ENCODE data around the gene RAI1.

RAI1 gene

DNA sequence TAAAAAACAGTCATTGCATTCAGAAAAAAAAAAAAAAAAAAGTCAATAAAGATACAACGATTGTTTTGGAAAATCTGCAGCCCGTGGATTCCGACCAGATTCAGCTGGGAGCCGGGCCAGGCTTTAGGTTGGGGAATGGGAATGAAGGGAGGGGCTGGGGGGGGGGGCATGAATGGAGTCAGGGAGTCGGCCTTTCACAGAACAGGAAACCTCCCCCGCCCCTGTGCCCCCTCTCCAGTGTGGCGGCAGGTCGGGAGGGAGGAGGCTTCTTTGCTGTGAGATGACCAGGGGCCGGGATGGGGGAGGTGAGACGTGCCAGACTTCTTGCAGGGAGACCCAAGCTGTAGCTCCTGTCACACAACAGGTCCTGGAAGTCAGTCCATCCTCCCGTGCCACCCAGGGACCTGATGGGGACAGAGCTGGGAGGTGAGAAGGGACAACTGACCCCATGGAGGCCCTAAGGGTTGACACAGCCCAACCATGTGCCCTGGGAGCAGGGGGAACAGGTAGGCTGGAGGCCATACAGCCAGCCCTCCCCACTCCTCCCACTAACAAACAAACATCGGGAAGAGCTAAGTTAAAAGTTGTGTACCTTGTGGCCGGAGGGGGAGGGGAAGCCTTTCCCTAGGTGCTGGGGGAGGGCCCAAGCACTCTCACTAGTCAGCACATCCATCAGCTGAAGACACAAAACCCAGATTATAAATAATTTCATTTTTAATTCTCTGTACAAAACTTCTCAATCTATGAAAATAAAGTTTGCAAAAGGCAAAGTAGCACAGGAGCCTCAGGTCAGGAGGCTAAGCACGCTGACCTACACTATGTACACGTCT, 130.3 kb downstream of the RAI1 start:
- H3K27me3 ChIP-seq (ENCODE audit: control insufficient read depth, insufficient read depth, low read length): no peaks in the 10 kb centered on the region
- no peaks in the 10 kb centered on the region for H3K9me3 ChIP-seq (replicated peaks; ENCODE audit: low read length)
- no peak overlapping the region for H3K4me2 ChIP-seq (ENCODE audit: low read length)
- H3K4me1 ChIP-seq (ENCODE audit: control insufficient read depth, insufficient read depth, low read length): no peaks in the 10 kb centered on the region
- no peak overlapping the region for H3K9ac ChIP-seq (ENCODE audit: low read depth, low read length)
- peaks cover 42% of the 10 kb centered on the region for H3K36me3 ChIP-seq (ENCODE audit: insufficient read depth, low read length)
- H3K4me3 ChIP-seq (ENCODE audit: low read length): no peak overlapping the region

DNA sequence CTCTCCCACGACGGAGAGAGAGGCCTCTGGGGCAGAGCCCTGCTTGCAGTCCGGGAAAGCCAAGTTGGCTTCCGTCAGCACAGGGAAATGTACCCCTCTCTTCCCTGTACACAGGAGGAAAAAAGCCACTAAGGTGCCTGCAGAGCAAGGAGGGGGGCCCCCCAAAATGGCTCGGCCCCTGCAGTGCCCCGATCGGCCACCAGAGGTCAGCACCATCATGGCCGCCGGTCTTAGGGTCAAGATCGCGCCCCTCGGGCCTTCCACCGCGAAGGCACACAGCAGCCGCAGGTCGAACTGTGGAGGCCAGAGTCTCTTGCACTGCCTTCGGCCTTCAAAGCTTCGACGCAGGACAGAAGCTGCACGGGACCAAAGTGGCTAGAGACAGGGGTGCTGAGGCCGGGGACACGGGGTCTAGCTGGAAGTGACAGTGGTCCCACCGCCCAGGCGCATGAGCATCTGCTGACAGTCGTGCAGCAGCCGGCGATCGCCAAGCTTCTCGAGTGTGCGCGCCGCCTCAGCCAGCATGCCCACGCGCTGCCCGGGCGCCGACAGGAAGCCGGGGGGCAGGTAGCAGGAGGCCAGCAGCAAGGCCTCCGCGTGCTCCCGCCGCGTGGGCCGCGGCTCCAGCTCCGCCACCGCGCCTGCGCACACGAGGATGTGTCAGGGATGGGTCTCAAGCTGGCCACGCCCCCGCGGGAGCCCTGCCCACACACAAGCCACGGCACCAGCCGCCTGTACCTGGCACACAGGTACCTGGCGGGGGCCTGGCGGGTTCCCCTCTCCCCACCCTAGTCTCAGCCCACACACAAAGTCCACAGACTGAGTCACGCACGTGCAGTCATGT, 131.2 kb downstream of the RAI1 start:
- Histone ChIP-seq H3K9ac (ENCODE audit: low read depth, low read length) (no peak overlapping the region), H3K36me3 (ENCODE audit: insufficient read depth, low read length) (peaks cover 48% of the 10 kb centered on the region), H3K27me3 (ENCODE audit: control insufficient read depth, insufficient read depth, low read length) (no peaks in the 10 kb centered on the region), H3K9me3 (replicated peaks; ENCODE audit: low read length) (no peaks in the 10 kb centered on the region), H3K4me1 (ENCODE audit: control insufficient read depth, insufficient read depth, low read length) (no peaks in the 10 kb centered on the region), H3K4me2 (ENCODE audit: low read length) (no peak overlapping the region), H3K4me3 (ENCODE audit: low read length) (no peak overlapping the region)

DNA sequence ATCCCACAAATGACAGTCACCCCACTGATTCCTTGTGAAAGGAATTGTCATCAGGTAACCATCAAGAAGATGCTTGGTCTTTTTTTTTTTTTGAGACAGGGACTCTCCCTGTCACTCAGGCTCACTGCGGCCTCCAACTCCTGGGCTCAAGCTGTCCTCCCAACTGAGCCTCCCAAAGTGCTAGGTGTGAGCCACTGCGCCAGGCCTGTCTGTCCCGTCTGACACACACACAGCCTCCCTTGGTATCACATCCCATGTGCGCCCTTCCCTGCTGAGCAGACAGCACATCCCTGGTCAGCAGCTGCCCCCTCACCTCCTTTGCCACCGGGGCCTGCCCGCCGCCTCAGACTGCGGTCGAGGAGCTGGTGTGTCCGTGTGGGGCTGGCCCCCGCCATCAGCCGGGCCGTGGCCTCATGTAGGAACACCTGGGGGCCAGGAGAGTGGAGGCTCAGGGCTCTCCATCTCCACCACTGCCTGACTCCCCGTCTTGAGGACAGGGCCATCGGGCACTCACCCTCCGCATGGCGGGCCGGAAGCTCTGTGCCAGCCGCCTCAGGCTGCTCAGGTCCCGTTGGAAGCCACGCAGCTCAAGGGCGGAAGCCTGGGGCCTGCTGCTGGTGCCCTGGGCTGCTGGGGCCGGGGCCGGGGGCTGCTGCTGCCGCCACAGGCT, 131.9 kb downstream of the RAI1 start:
- no peak overlapping the region for H3K4me2 ChIP-seq (ENCODE audit: low read length)

DNA sequence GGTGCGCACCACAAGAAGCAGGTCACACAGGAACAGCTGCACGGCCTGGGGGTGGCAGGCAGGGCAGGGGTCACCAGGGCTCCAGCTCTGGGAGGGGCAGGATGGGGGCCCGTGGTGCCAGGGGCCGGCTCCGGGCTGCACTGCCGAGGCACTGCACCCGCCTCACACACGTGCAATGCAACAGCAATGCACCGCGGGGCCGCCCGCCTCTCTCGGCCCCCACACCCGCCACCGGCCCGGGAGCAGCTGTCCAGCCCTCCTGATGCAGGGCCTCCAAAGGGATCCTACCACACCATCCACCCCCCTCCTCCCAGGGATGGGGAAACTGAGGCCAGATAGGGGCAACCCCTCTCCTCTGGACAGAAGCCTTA, 132.5 kb downstream of the RAI1 start:
- no peak overlapping the region for H3K4me2 ChIP-seq (ENCODE audit: low read length)
- H3K4me1 ChIP-seq (ENCODE audit: control insufficient read depth, insufficient read depth, low read length): no peaks in the 10 kb centered on the region
- no peaks in the 10 kb centered on the region for H3K27me3 ChIP-seq (ENCODE audit: control insufficient read depth, insufficient read depth, low read length)
- H3K9me3 ChIP-seq (replicated peaks; ENCODE audit: low read length): no peaks in the 10 kb centered on the region
- no peak overlapping the region for H3K4me3 ChIP-seq (ENCODE audit: low read length)
- H3K9ac ChIP-seq (ENCODE audit: low read depth, low read length): no peak overlapping the region
- peaks cover 57% of the 10 kb centered on the region for H3K36me3 ChIP-seq (ENCODE audit: insufficient read depth, low read length)

More for the DNA sequence above, 131.9 kb downstream of the RAI1 start:
- Histone ChIP-seq H3K9me3 (replicated peaks; ENCODE audit: low read length) (no peaks in the 10 kb centered on the region), H3K9ac (ENCODE audit: low read depth, low read length) (no peak overlapping the region), H3K27me3 (ENCODE audit: control insufficient read depth, insufficient read depth, low read length) (no peaks in the 10 kb centered on the region), H3K36me3 (ENCODE audit: insufficient read depth, low read length) (peaks cover 52% of the 10 kb centered on the region), H3K4me1 (ENCODE audit: control insufficient read depth, insufficient read depth, low read length) (no peaks in the 10 kb centered on the region), H3K4me3 (ENCODE audit: low read length) (no peak overlapping the region)

DNA sequence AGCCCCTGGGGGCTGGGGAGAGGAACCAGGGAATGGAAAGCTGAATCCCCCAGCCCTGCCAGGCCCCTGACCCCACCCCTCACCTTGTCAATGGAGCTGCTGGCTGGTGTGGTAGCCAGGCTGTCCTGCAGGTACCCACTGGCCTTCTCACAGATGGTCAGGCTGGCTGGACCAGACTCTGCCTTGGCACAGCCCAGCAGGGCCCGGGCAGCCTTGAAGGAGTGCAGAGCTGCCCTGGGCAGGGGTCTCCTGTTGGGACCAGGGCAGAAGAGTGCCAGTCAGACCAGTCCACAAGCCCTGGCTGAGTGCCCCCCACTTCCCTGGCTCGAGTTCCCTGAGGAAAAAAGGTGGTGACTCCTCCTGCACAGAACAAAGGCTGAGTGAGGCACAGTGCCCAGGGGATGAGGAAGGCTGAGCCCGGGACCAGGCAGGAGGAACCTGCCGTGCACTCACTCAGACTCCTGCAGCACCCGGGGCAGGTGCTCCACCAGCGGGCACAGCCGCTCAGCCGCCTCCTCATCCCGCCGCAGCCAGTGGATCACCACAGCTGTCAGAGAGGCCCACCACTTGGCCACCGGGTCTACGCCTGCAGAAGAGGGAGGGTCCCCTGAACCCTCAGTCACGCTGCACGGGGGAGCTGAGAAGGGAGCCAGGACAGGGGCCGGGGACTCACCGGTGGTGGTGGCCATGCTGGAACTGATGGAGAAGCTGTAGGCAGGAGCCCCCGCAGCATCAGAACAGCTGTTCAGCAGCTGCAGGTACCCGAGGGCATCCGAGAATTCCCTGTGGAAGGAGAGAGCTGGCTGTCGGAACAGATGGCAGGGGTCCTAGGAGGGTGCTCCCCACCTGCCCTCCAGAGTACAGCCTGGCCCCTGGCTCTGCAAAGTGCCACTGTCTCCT, 133.2 kb downstream of the RAI1 start:
- H3K4me1 ChIP-seq (ENCODE audit: control insufficient read depth, insufficient read depth, low read length): peaks cover 2% of the 10 kb centered on the region
- H3K4me2 ChIP-seq (ENCODE audit: low read length): no peak overlapping the region
- H3K36me3 ChIP-seq (ENCODE audit: insufficient read depth, low read length): peaks cover 63% of the 10 kb centered on the region
- no peaks in the 10 kb centered on the region for H3K9me3 ChIP-seq (replicated peaks; ENCODE audit: low read length)
- H3K27me3 ChIP-seq (ENCODE audit: control insufficient read depth, insufficient read depth, low read length): no peaks in the 10 kb centered on the region
- no peak overlapping the region for H3K4me3 ChIP-seq (ENCODE audit: low read length)
- no peak overlapping the region for H3K9ac ChIP-seq (ENCODE audit: low read depth, low read length)

DNA sequence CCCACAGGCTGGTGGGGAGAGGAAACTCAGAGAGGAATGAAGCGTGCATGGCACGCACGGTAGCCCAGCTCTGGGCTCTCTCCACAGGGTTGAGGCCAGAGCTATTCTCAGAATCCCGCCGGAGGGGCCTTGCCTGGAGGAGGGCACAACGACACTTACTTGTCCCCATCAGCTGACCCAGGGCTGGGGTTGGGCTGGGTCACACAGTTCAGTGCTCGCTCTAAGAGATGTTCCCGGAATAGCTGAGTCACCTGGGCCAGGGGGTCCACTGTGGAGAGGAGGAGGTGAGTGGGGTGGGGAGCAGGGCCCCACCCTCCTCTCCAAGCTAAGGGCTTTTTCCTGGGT, 133.8 kb downstream of the RAI1 start:
- Histone ChIP-seq H3K36me3 (ENCODE audit: insufficient read depth, low read length) (peaks cover 62% of the 10 kb centered on the region), H3K4me1 (ENCODE audit: control insufficient read depth, insufficient read depth, low read length) (peaks cover 8% of the 10 kb centered on the region), H3K27me3 (ENCODE audit: control insufficient read depth, insufficient read depth, low read length) (no peaks in the 10 kb centered on the region), H3K9me3 (replicated peaks; ENCODE audit: low read length) (no peaks in the 10 kb centered on the region), H3K9ac (ENCODE audit: low read depth, low read length) (no peak overlapping the region), H3K4me3 (ENCODE audit: low read length) (no peak overlapping the region), H3K4me2 (ENCODE audit: low read length) (no peak overlapping the region)

DNA sequence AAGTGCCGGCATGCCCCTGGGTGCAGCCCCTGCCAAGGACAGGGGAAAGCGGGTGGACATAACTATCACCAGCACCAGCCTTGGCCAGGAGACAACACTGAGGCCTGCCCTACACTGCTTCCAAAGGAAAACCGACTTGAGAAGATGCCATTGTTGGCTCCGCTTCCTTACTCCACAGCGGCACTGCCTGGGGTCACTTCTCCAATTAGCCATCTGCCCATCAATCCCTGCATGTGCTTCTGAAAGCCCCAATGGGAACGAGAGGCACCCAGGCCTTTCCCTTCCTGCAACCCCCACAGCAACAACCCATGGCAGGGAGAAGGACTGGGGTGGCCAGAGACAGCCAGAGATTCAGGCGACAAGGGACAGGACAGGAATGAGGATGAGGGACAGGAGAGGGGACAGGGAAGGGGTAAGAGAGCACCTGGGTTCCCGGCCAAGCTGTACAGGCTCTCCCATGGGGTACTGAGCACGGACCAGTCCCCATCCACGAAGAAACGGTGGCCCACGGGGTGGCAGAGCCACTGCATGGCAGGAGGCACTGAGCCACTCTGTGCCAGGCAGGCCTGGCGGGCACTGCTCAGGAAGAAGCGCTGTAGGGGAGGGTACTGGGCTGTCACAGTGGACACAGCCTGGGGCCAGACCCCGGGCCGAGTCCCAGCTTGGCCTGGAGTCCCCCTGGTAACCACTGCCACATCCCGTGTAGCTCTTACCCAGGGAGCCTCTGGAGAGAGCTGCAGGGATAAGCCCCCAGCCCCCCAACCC, 134.4 kb downstream of the RAI1 start:
- Histone ChIP-seq H3K9me3 (replicated peaks; ENCODE audit: low read length) (no peaks in the 10 kb centered on the region), H3K4me2 (ENCODE audit: low read length) (no peak overlapping the region), H3K4me3 (ENCODE audit: low read length) (no peak overlapping the region), H3K9ac (ENCODE audit: low read depth, low read length) (no peak overlapping the region), H3K36me3 (ENCODE audit: insufficient read depth, low read length) (peaks cover 59% of the 10 kb centered on the region), H3K4me1 (ENCODE audit: control insufficient read depth, insufficient read depth, low read length) (peaks cover 12% of the 10 kb centered on the region), H3K27me3 (ENCODE audit: control insufficient read depth, insufficient read depth, low read length) (no peaks in the 10 kb centered on the region)

DNA sequence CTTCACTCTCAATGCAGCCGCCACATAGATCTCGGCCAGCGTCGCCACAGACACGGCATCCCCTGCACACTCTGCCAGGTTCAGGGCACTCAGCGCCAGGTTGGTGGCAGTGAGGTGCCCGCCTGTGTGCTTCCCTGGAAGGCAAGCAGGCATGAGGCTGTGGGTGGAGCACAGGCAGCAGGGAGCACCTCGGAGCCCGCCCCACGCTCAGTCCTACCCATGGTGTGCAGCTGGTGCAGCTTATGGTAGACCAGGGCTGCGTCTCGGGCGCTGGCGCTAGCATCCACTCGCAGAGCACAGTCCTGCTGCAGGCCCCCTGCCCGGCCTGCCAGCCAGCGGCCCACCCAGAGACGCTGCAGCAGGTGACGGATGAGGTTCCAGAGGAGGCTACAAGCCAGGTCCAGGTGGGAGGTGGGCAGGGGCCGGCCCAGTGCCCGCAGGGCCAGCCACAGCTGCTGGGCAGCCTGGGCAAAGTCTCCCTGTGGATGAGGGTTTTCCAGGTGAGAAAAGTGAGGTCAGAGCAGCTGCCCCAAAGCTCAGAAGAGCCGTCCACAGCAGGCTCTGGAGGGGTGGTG, 135.1 kb downstream of the RAI1 start:
- peaks cover 56% of the 10 kb centered on the region for H3K36me3 ChIP-seq (ENCODE audit: insufficient read depth, low read length)
- H3K9me3 ChIP-seq (replicated peaks; ENCODE audit: low read length): no peaks in the 10 kb centered on the region
- H3K9ac ChIP-seq (ENCODE audit: low read depth, low read length): no peak overlapping the region
- H3K4me2 ChIP-seq (ENCODE audit: low read length): no peak overlapping the region
- H3K4me1 ChIP-seq (ENCODE audit: control insufficient read depth, insufficient read depth, low read length): peaks cover 12% of the 10 kb centered on the region
- H3K27me3 ChIP-seq (ENCODE audit: control insufficient read depth, insufficient read depth, low read length): no peaks in the 10 kb centered on the region
- H3K4me3 ChIP-seq (ENCODE audit: low read length): no peak overlapping the region

DNA sequence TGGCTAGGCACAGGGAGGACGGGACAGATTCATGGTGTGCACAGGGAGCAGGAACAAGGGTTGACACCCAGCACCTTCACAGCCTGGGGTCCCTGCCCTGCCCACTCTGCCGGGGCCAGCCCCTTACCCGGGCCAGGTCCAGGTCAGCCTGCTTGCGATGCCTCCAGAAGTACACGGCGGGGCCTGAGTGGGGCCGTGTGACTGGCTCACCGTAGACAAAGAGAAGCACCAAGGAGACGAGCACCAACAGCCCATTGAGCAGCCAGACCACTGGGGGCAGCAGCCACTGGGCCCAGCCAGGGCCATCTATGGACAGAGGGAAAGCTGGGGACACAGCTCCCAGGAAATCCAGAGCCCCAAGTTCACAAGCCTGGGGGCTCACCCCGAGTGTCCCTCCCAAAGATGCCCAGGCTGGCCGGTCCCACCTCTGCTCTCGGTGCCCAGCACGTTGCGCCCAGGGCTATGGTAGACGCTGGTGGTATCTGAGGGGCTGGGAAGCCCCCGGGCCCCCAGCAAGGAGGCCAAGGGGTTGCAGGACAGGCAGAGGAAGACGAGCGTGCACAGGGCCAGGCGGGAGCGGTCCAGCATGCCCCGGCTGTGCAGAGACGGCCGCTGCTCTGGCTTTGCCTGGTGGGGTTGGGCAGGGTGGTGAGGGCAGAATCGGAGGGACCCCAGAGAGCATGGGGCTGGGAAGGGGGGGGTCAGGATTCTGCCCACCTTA, 135.7 kb downstream of the RAI1 start:
- H3K4me2 ChIP-seq (ENCODE audit: low read length): no peak overlapping the region
- peaks cover 13% of the 10 kb centered on the region for H3K4me1 ChIP-seq (ENCODE audit: control insufficient read depth, insufficient read depth, low read length)
- no peaks in the 10 kb centered on the region for H3K27me3 ChIP-seq (ENCODE audit: control insufficient read depth, insufficient read depth, low read length)
- no peak overlapping the region for H3K9ac ChIP-seq (ENCODE audit: low read depth, low read length)
- peaks cover 55% of the 10 kb centered on the region for H3K36me3 ChIP-seq (ENCODE audit: insufficient read depth, low read length)
- no peak overlapping the region for H3K4me3 ChIP-seq (ENCODE audit: low read length)
- H3K9me3 ChIP-seq (replicated peaks; ENCODE audit: low read length): no peaks in the 10 kb centered on the region

DNA sequence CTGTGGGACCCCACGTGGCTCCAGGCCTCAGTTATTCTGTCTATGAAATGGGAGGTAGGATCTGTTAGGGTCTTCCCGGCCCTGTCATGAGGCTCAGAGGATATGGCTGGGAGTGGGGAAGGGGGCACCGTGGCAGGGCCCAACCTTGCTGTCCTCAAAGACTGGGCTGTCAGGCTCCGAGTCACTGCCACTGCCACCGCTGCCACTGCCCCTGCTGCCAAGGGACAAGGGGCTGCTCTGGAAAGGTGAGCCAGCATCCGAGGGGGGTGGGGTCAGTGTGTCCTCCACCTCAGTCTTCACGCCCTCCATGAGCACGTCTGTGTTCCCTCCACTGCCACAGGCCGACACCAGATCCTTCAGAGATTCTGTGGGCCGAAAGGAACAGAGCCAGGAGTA, 136.3 kb downstream of the RAI1 start:
- Histone ChIP-seq H3K9ac (ENCODE audit: low read depth, low read length) (no peak overlapping the region), H3K4me3 (ENCODE audit: low read length) (no peak overlapping the region), H3K4me1 (ENCODE audit: control insufficient read depth, insufficient read depth, low read length) (peaks cover 19% of the 10 kb centered on the region), H3K36me3 (ENCODE audit: insufficient read depth, low read length) (peaks cover 50% of the 10 kb centered on the region), H3K9me3 (replicated peaks; ENCODE audit: low read length) (no peaks in the 10 kb centered on the region), H3K4me2 (ENCODE audit: low read length) (no peak overlapping the region), H3K27me3 (ENCODE audit: control insufficient read depth, insufficient read depth, low read length) (no peaks in the 10 kb centered on the region)

Data from skeletal muscle satellite cell (primary cell).